Endodermal cell (in vitro differentiated cells): ENCODE measurements around the gene UMAD1. TPM values are rescaled to one million over a fixed set of nuclear protein-coding genes. Genes with fewer than 3 reads are reported as not detected.

ENCODE experiments used
- DNase-seq: peaks from one replicate; pipeline ENCODE4 v3.0.0-alpha.2; 2017
- H3K27ac ChIP-seq: 2 replicates; pipeline ENCODE4 v1.5.1; 2013; ENCODE audit warnings: mild to moderate bottlenecking, low read depth, low read length, moderate library complexity
- H3K27me3 ChIP-seq: 2 replicates; pipeline ENCODE4 v1.6.1; 2013; ENCODE audit warnings: mild to moderate bottlenecking, low read length, moderate library complexity; ENCODE audit not compliant: insufficient read depth, control insufficient read depth, poor library complexity, severe bottlenecking
- H3K36me3 ChIP-seq: 2 replicates; pipeline ENCODE4 v1.7.0; 2013; ENCODE audit warnings: mild to moderate bottlenecking, low read length, moderate library complexity; ENCODE audit not compliant: control insufficient read depth, insufficient read depth
- H3K4me1 ChIP-seq: one replicate; pipeline ENCODE4 v1.7.0; 2013; ENCODE audit warnings: low read length; ENCODE audit not compliant: control insufficient read depth, insufficient read depth
- H3K4me3 ChIP-seq: 2 replicates; pipeline ENCODE4 v1.5.1; 2013; ENCODE audit warnings: mild to moderate bottlenecking, low read length, moderate library complexity
- H3K9ac ChIP-seq: 2 replicates; pipeline ENCODE4 v1.6.1; 2013; ENCODE audit warnings: mild to moderate bottlenecking, low read length, moderate library complexity; ENCODE audit not compliant: poor library complexity, severe bottlenecking; ENCODE audit errors: extremely low read depth
- H3K9me3 ChIP-seq: 2 replicates; pipeline ENCODE4 v1.6.1; 2013; ENCODE audit warnings: mild to moderate bottlenecking, low read length, moderate library complexity; ENCODE audit not compliant: control insufficient read depth
- H3K27ac Mint-ChIP-seq: 2 replicates; pipeline ENCODE4 v1.8.0; 2020; ENCODE audit warnings: mixed read lengths
- H3K27me3 Mint-ChIP-seq: 2 replicates; pipeline ENCODE4 v1.8.0; 2021; ENCODE audit warnings: mild to moderate bottlenecking, mixed read lengths; ENCODE audit not compliant: insufficient read depth
- H3K36me3 Mint-ChIP-seq: 2 replicates; pipeline ENCODE4 v1.8.0; 2020; ENCODE audit warnings: low read depth, mixed read lengths
- H3K4me1 Mint-ChIP-seq: 2 replicates; pipeline ENCODE4 v1.8.0; 2020; ENCODE audit warnings: mixed read lengths
- H3K4me3 Mint-ChIP-seq: 2 replicates; pipeline ENCODE4 v1.8.0; 2020; ENCODE audit warnings: mild to moderate bottlenecking, moderate library complexity, mixed read lengths
- H3K9me3 Mint-ChIP-seq: 2 replicates; pipeline ENCODE4 v1.8.0; 2020; ENCODE audit warnings: mild to moderate bottlenecking, mixed read lengths
- WGBS, 2 experiments: methylation state at CpG; one replicate each; pipeline versions ENCODE4 v1.1.5 to v1.1.7; 2013; ENCODE audit warnings: missing lambda C conversion rate in 2 of 2, mixed read lengths in 1 of 2; ENCODE audit not compliant: insufficient coverage in 1 of 2, insufficient read length in 1 of 2; 5-methylcytosine and 5-hydroxymethylcytosine counted together
- total RNA-seq, 2 donors: library from RNA; stranded (reverse); fragmentation: NEBNext Ultra II Directional in 1 of 2; extraction: Animal tissue kit (Norgen Biotek cat#: 25700) in 1 of 2; gene quantifications; 2 replicates in 1 of 2; 3 replicates in 1 of 2; pipeline ENCODE4 v1.2.1, GENCODE V29; 2021
- TF ChIP-seq, protein P1 (sequence below): fragments of 200-600 bp; sonication (generic); conservative IDR thresholded peaks from 2 replicates; pipeline ENCODE4 v1.5.0; 2021; ENCODE audit warnings: antibody characterized with exemption, mild to moderate bottlenecking

The UMAD1 gene
- total RNA-seq, 2 donors from 2014 or later = 9.7 to 10.3 TPM

GRCh38 chr7:7917593-7917992, 277.0 kb downstream of the UMAD1 start:
- peaks cover 40% of the 10 kb centered on the region for H3K4me1 Mint-ChIP-seq
- no peak overlapping the region for H3K4me3 Mint-ChIP-seq
- WGBS, 2 experiments = 90 to 94% methylated on average over 1 of the region's 1 CpG
- H3K27ac Mint-ChIP-seq = no peak overlapping the region
- Histone ChIP-seq H3K4me3 (no peak overlapping the region), H3K9me3 (no peaks in the 10 kb centered on the region), H3K9ac (no peak overlapping the region), H3K4me1 (peaks cover 10% of the 10 kb centered on the region), H3K27ac (no peak overlapping the region), H3K27me3 (no peaks in the 10 kb centered on the region), H3K36me3 (no peaks in the 10 kb centered on the region)
- TF ChIP-seq, protein P1, sequence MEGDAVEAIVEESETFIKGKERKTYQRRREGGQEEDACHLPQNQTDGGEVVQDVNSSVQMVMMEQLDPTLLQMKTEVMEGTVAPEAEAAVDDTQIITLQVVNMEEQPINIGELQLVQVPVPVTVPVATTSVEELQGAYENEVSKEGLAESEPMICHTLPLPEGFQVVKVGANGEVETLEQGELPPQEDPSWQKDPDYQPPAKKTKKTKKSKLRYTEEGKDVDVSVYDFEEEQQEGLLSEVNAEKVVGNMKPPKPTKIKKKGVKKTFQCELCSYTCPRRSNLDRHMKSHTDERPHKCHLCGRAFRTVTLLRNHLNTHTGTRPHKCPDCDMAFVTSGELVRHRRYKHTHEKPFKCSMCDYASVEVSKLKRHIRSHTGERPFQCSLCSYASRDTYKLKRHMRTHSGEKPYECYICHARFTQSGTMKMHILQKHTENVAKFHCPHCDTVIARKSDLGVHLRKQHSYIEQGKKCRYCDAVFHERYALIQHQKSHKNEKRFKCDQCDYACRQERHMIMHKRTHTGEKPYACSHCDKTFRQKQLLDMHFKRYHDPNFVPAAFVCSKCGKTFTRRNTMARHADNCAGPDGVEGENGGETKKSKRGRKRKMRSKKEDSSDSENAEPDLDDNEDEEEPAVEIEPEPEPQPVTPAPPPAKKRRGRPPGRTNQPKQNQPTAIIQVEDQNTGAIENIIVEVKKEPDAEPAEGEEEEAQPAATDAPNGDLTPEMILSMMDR = no peak
- H3K27me3 Mint-ChIP-seq = peaks cover 1% of the 10 kb centered on the region
- no peak for DNase-seq
- H3K9me3 Mint-ChIP-seq = no peaks in the 10 kb centered on the region
- no peaks in the 10 kb centered on the region for H3K36me3 Mint-ChIP-seq

GRCh38 chr7:7918736-7919448, 278.3 kb downstream of the UMAD1 start:
- H3K36me3 ChIP-seq = no peaks in the 10 kb centered on the region
- no peaks in the 10 kb centered on the region for H3K27me3 ChIP-seq
- H3K9ac ChIP-seq = no peak overlapping the region
- DNase-seq = no peak
- Mint-ChIP-seq H3K9me3 (no peaks in the 10 kb centered on the region), H3K4me1 (peaks cover 47% of the 10 kb centered on the region), H3K27ac (no peak overlapping the region), H3K4me3 (no peak overlapping the region), H3K27me3 (peaks cover 2% of the 10 kb centered on the region), H3K36me3 (no peaks in the 10 kb centered on the region)
- H3K4me3 ChIP-seq = no peak overlapping the region
- H3K27ac ChIP-seq = no peak overlapping the region
- TF ChIP-seq, protein P1 = no peak
- H3K4me1 ChIP-seq = peaks cover 16% of the 10 kb centered on the region
- H3K9me3 ChIP-seq = no peaks in the 10 kb centered on the region

GRCh38 chr7:7919449-7919945, 278.9 kb downstream of the UMAD1 start:
- peaks cover 53% of the 10 kb centered on the region for H3K4me1 Mint-ChIP-seq
- Histone ChIP-seq H3K9me3 (no peaks in the 10 kb centered on the region), H3K4me1 (peaks cover 19% of the 10 kb centered on the region), H3K4me3 (no peak overlapping the region), H3K36me3 (no peaks in the 10 kb centered on the region), H3K27ac (no peak overlapping the region), H3K27me3 (no peaks in the 10 kb centered on the region), H3K9ac (no peak overlapping the region)
- H3K27me3 Mint-ChIP-seq = peaks cover 7% of the 10 kb centered on the region
- H3K9me3 Mint-ChIP-seq = no peaks in the 10 kb centered on the region
- TF ChIP-seq, protein P1 = no peak
- no peak for DNase-seq
- H3K36me3 Mint-ChIP-seq = no peaks in the 10 kb centered on the region
- H3K27ac Mint-ChIP-seq = no peak overlapping the region
- WGBS, 2 experiments = 90 to 100% methylated on average over 2 of the region's 2 CpGs
- H3K4me3 Mint-ChIP-seq = no peak overlapping the region
